ENCODE results near the gene CDH4.

DNA sequence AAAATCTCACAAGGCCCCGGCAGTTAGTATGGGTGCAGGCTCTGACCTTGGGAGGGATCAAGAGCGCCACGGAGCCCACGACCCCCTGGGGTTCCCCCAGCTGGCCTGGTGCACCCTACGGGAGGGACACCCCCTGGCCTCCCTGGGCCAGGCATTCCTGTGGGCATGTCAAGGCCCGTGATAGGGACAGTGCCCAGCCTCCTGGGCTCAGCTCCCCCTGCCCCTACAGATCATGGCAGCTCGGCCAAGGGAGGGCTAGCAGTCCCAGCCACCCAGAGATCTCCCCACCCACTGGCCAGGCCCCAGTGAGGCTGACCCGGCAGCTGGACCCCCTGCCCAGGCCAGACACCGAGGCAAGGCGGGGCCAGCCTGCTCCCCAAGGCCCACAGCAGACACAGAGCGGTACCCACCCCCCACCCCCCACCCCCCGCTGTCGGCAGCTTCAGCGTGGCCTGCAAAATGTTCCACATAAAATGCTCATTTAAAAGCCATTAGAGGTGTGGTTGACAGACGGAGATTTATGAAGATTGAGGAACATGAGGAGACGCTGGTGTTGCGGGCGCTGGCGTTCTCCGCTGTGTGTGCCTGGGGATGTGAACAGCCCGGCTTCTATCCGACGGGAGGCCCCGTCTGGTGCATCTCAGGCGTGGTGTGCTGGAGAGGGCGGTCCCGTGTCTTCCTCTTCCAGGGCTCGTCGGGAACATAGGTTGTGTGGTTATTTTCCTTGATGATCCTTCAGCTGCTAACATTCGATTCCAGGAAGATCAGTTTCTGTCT is 625.1 kb downstream of the CDH4 start:
- no peak for TF ChIP-seq CTCF (IDR thresholded peaks at IDR 0.05)
- no peak for TF ChIP-seq POLR2A (IDR thresholded peaks at IDR 0.05)
- TF ChIP-seq EP300 (IDR thresholded peaks at IDR 0.05): no peak
- no peak for TF ChIP-seq POLR2AphosphoS5 (IDR thresholded peaks at IDR 0.05)

Data from upper lobe of left lung (tissue), 4 donors.